OCI-LY7 (cell line): ENCODE results near the gene GPS1.
"Not testable (repeated sequence)": the region's sequence is repeated elsewhere in the genome, so short reads cannot be mapped to it uniquely, and the experiment has no call there.

Source experiments
- EZH2phosphoT487 ChIP-seq: fragments of 200-600 bp; sonication (generic); IDR thresholded peaks from 2 replicates; pipeline ENCODE4 v1.6.1; 2018; ENCODE audit warnings: low read depth, borderline replicate concordance, mild to moderate bottlenecking, mixed run types, antibody characterized with exemption, low read length, moderate library complexity, mixed read lengths
- TF ChIP-seq, protein P1 (sequence below): fragments of 200-600 bp; sonication (generic); conservative IDR thresholded peaks from 2 replicates; pipeline ENCODE4 v1.5.1; 2014; ENCODE audit warnings: mild to moderate bottlenecking, antibody characterized with exemption, low read length, moderate library complexity, mixed read lengths

DNA sequence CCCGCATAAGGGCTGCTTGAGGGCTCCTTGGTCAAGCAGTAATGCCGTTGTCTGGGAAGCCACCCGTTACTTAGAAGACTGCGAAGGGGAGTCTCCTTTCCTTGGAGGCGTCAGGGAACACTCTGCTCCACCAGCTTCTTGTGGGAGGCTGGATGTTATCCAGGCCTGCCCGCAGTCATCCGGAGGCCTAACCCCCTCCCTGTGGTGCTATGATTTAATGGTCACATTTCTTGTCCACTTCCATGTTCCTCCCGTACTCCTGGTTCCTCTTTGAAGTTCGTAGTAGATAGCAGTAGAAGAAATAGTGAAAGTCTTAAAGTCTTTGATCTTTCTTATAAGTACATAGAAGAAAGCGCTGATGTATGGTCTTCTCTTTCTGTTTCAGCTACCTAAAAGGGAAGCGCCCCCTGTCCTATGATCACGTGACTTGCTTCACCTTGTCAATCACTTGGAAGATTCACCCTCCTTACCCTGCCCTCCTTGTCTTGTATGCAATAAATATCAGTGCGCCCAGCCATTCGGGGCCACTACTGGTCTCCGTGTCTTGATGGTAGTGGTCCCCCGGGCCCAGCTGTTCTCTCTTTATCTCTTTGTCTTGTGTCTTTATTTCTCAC lies 12.8 kb upstream of the GPS1 start:
- TF ChIP-seq, protein P1, sequence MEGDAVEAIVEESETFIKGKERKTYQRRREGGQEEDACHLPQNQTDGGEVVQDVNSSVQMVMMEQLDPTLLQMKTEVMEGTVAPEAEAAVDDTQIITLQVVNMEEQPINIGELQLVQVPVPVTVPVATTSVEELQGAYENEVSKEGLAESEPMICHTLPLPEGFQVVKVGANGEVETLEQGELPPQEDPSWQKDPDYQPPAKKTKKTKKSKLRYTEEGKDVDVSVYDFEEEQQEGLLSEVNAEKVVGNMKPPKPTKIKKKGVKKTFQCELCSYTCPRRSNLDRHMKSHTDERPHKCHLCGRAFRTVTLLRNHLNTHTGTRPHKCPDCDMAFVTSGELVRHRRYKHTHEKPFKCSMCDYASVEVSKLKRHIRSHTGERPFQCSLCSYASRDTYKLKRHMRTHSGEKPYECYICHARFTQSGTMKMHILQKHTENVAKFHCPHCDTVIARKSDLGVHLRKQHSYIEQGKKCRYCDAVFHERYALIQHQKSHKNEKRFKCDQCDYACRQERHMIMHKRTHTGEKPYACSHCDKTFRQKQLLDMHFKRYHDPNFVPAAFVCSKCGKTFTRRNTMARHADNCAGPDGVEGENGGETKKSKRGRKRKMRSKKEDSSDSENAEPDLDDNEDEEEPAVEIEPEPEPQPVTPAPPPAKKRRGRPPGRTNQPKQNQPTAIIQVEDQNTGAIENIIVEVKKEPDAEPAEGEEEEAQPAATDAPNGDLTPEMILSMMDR: not testable (repeated sequence)
- not testable (repeated sequence) for TF ChIP-seq EZH2phosphoT487
